HL-60 (cell line): ENCODE data around the gene GLRB.

ENCODE experiments used
- CTCF ChIP-seq: IDR thresholded peaks from one replicate; pipeline ENCODE4 v1.5.1; 2011; ENCODE audit warnings: low read length, control low read depth, inconsistent platforms; ENCODE audit not compliant: insufficient read depth
- GABPA ChIP-seq: IDR thresholded peaks from 2 replicates; pipeline ENCODE4 v1.6.1; 2012; ENCODE audit warnings: low read depth
- POLR2AphosphoS5 ChIP-seq: IDR thresholded peaks from 2 replicates; pipeline ENCODE4 v1.6.1; 2012; ENCODE audit warnings: low read depth
- SPI1 ChIP-seq: IDR thresholded peaks from 2 replicates; pipeline ENCODE4 v1.6.1; 2012; ENCODE audit warnings: low read depth, mild to moderate bottlenecking, borderline replicate concordance

- TF ChIP-seq CTCF (no peak), SPI1 (no peak), GABPA (no peak), POLR2AphosphoS5 (no peak)
Measured at GRCh38 chr4:157151711-157152110, 75.8 kb downstream of the GLRB start.
